ENCODE data around the gene SLC15A4.

DNA sequence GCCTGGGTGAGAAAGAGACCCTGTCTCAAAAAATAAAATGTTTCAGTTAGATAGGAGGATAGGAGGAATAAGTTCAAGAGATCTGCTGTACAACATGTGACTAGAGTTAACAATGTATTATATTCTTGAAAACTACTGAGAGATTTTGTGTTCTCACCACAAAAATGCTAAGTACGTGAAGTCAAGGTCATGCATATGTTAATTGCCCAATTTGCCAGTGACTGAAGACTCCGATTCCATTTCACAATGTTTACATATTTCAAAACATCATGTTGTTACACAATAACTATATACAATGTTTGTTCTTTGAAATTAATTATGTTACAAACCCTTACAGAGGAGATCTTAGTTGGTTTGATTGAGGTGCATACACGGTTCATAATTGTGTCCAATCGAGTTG, 52.1 kb downstream of the SLC15A4 start:
- no peak for TF ChIP-seq EZH2 (IDR thresholded peaks at IDR 0.05)
- no peak for TF ChIP-seq FOXP2 (optimal IDR thresholded peaks at IDR 0.05; ENCODE audit: control extremely low read depth, extremely low read length, insufficient read depth)
- TF ChIP-seq POLR2AphosphoS5 (IDR thresholded peaks at IDR 0.05; ENCODE audit: borderline replicate concordance, low read depth, low read length), result no peak
